H1 (cell line): Measurements from ENCODE around the gene VWA2. TPM values are rescaled to one million over a fixed set of nuclear protein-coding genes. Genes with fewer than 3 reads are reported as not detected.

Experiments
- CTCF ChIA-PET: fragments of 300-600 bp; sonication (Branson Sonifier 250); formaldehyde crosslinking; loops from one replicate; lab custom pipeline; 2021; ENCODE audit not compliant: partially characterized antibody; lab: Charles Lee
- POLR2A ChIA-PET: fragments of 300-600 bp; sonication (Branson Sonifier 250); formaldehyde crosslinking; loops from one replicate; lab custom pipeline; 2021; ENCODE audit warnings: inconsistent platforms; ENCODE audit not compliant: partially characterized antibody; lab: Charles Lee
- DNase-seq, 2 experiments: peaks; one replicate each; pipeline versions ENCODE4 v3.0.0 to v3.0.0-alpha.2; 2010 to 2022; ENCODE audit warnings: low spot score in 2 of 2, low read depth in 1 of 2, mixed read lengths in 1 of 2
- FAIRE-seq: peaks from 2 replicates; lab custom pipeline; 2011; peaks lifted over from hg19 to GRCh38; lab: Jason Lieb, UNC
- H2AFZ ChIP-seq: 2 replicates; pipeline ENCODE4 v1.8.1; 2012; ENCODE audit warnings: low read length, inconsistent platforms
- H2AK5ac ChIP-seq: 2 replicates; pipeline ENCODE4 v1.6.1; 2013; ENCODE audit warnings: low read depth, low read length
- H2BK120ac ChIP-seq: replicated peaks from 2 replicates; pipeline ENCODE3; 2013; ENCODE audit warnings: low read depth, low read length, inconsistent platforms
- H2BK12ac ChIP-seq: 2 replicates; pipeline ENCODE4 v1.6.1; 2013; ENCODE audit warnings: low read depth, low read length
- H2BK15ac ChIP-seq: 2 replicates; pipeline ENCODE4 v1.6.1; 2013; ENCODE audit warnings: low read length
- H2BK20ac ChIP-seq: 2 replicates; pipeline ENCODE4 v1.6.1; 2013; ENCODE audit warnings: low read length
- H2BK5ac ChIP-seq: 2 replicates; pipeline ENCODE4 v1.6.1; 2013; ENCODE audit warnings: low read depth, low read length
- H3K14ac ChIP-seq: 2 replicates; pipeline ENCODE4 v1.6.1; 2013; ENCODE audit warnings: inconsistent platforms; ENCODE audit not compliant: insufficient read length
- H3K18ac ChIP-seq: 2 replicates; pipeline ENCODE4 v1.6.1; 2013; ENCODE audit warnings: low read length; ENCODE audit errors: extremely low read depth
- H3K23ac ChIP-seq: 2 replicates; pipeline ENCODE4 v1.6.1; 2013; ENCODE audit warnings: inconsistent platforms; ENCODE audit not compliant: insufficient read length
- H3K23me2 ChIP-seq: 2 replicates; pipeline ENCODE4 v1.6.1; 2013; ENCODE audit warnings: low read depth, low read length
- H3K27ac ChIP-seq: 2 replicates; pipeline ENCODE4 v1.6.1; 2011; ENCODE audit warnings: low read depth, low read length, inconsistent platforms
- H3K27me3 ChIP-seq, 4 experiments: replicated peaks in 1 of 4; 1 replicate in 1 of 4; 2 replicates in 3 of 4; pipeline versions ENCODE4 v1.6.1 to v1.8.1; 2011 to 2013; ENCODE audit warnings: low read length in 3 of 4, mild to moderate bottlenecking in 3 of 4, inconsistent platforms in 2 of 4, mixed read lengths in 2 of 4, moderate library complexity in 1 of 4; ENCODE audit not compliant: control insufficient read depth in 3 of 4, insufficient read depth in 3 of 4; ENCODE audit errors: extremely low read depth in 1 of 4
- H3K36me3 ChIP-seq, 4 experiments: 2 replicates each; pipeline versions ENCODE4 v1.6.1 to v1.8.1; 2011 to 2013; ENCODE audit warnings: mild to moderate bottlenecking in 4 of 4, low read length in 3 of 4, moderate library complexity in 2 of 4, control low read depth in 1 of 4, inconsistent platforms in 1 of 4; ENCODE audit not compliant: insufficient read depth in 4 of 4, control insufficient read depth in 2 of 4
- H3K4ac ChIP-seq: replicated peaks from 2 replicates; pipeline ENCODE3; 2013; ENCODE audit warnings: low read length, low read depth, mixed read lengths, inconsistent platforms; ENCODE audit not compliant: insufficient read length
- H3K4me1 ChIP-seq, 4 experiments: replicated peaks in 1 of 4; 1 replicate in 1 of 4; 2 replicates in 3 of 4; pipeline versions ENCODE4 v1.6.1 to v1.8.1; 2011 to 2013; ENCODE audit warnings: low read length in 3 of 4, inconsistent platforms in 2 of 4, mixed read lengths in 1 of 4; ENCODE audit not compliant: insufficient read depth in 4 of 4, control insufficient read depth in 3 of 4
- H3K4me2 ChIP-seq, 2 experiments: 2 replicates each; pipeline versions ENCODE4 v1.6.1 to v1.8.1; 2011 to 2013; ENCODE audit warnings: low read depth in 2 of 2, low read length in 2 of 2, control low read depth in 1 of 2, inconsistent platforms in 1 of 2, mild to moderate bottlenecking in 1 of 2; ENCODE audit not compliant: insufficient read depth in 1 of 2
- H3K4me3 ChIP-seq, 4 experiments: fragments of 200-600, 300-600 bp in 1 of 4; sonication (generic), shearing (Covaris generic), sonication (Bioruptor Twin) in 1 of 4; 2 replicates each; pipeline versions ENCODE4 v1.5.1 to v1.8.1; 2011 to 2016; ENCODE audit warnings: low read length in 4 of 4, low read depth in 3 of 4, control low read depth in 2 of 4, inconsistent platforms in 2 of 4, mild to moderate bottlenecking in 2 of 4, mixed read lengths in 1 of 4, moderate library complexity in 1 of 4; ENCODE audit not compliant: insufficient read depth in 2 of 4; ENCODE audit errors: extremely low read depth in 1 of 4
- H3K56ac ChIP-seq: replicated peaks from 2 replicates; pipeline ENCODE3; 2013; ENCODE audit warnings: low read depth, mild to moderate bottlenecking, mixed read lengths, low read length, inconsistent platforms; ENCODE audit not compliant: insufficient read length
- H3K79me1 ChIP-seq: 2 replicates; pipeline ENCODE4 v1.6.1; 2013; ENCODE audit warnings: low read depth, low read length, control low read depth
- H3K79me2 ChIP-seq, 2 experiments: 2 replicates each; pipeline versions ENCODE4 v1.6.1 to v1.8.1; 2012 to 2013; ENCODE audit warnings: low read length in 2 of 2, mild to moderate bottlenecking in 2 of 2, inconsistent platforms in 1 of 2; ENCODE audit not compliant: insufficient read depth in 2 of 2, control insufficient read depth in 1 of 2
- H3K9ac ChIP-seq, 4 experiments: replicated peaks in 1 of 4; 1 replicate in 1 of 4; 2 replicates in 3 of 4; pipeline versions ENCODE4 v1.6.1 to v1.8.1; 2011 to 2013; ENCODE audit warnings: low read depth in 3 of 4, low read length in 3 of 4, control low read depth in 2 of 4, mild to moderate bottlenecking in 2 of 4, moderate library complexity in 2 of 4, inconsistent platforms in 1 of 4; ENCODE audit errors: extremely low read depth in 1 of 4
- H3K9me3 ChIP-seq, 2 experiments: 2 replicates each; pipeline versions ENCODE4 v1.6.1 to v1.8.1; 2012 to 2013; ENCODE audit warnings: mild to moderate bottlenecking in 2 of 2, moderate library complexity in 2 of 2, control low read depth in 1 of 2, inconsistent platforms in 1 of 2, low read depth in 1 of 2, low read length in 1 of 2, mixed read lengths in 1 of 2; ENCODE audit not compliant: insufficient read depth in 2 of 2
- H4K20me1 ChIP-seq, 2 experiments: replicated peaks in 1 of 2; 2 replicates each; pipeline versions ENCODE3 to v1.8.1; 2011 to 2013; ENCODE audit warnings: inconsistent platforms in 2 of 2, low read length in 2 of 2, mild to moderate bottlenecking in 1 of 2; ENCODE audit not compliant: insufficient read depth in 2 of 2, control insufficient read depth in 1 of 2
- H4K5ac ChIP-seq: 2 replicates; pipeline ENCODE4 v1.6.1; 2013; ENCODE audit warnings: low read length, low read depth, mixed read lengths, inconsistent platforms; ENCODE audit not compliant: insufficient read length
- H4K8ac ChIP-seq: 2 replicates; pipeline ENCODE4 v1.8.0; 2013; ENCODE audit warnings: mild to moderate bottlenecking, moderate library complexity, low read length, inconsistent platforms; ENCODE audit not compliant: insufficient read depth; ENCODE audit errors: extremely low read depth
- H4K91ac ChIP-seq: replicated peaks from 2 replicates; pipeline ENCODE3; 2013; ENCODE audit warnings: low read length, mixed read lengths, inconsistent platforms; ENCODE audit not compliant: insufficient read length
- BACH1 ChIP-seq: IDR thresholded peaks from 2 replicates; pipeline ENCODE4 v1.6.1; 2012; ENCODE audit warnings: low read length, improper control_type of control experiment
- WGBS, 2 experiments: shearing (Covaris generic) in 1 of 2; methylation state at CpG; one replicate each; pipeline versions ENCODE4 v1.1.6 to v1.1.7; 2013 to 2015; ENCODE audit warnings: low lambda C conversion rate in 2 of 2, mixed read lengths in 2 of 2, inconsistent platforms in 1 of 2, low coverage in 1 of 2, missing lambda C conversion rate in 1 of 2; ENCODE audit not compliant: insufficient replicate concordance in 2 of 2, insufficient coverage in 1 of 2, insufficient read length in 1 of 2; ENCODE audit errors: extremely low coverage in 1 of 2, missing lambda C conversion rate in 1 of 2; 5-methylcytosine and 5-hydroxymethylcytosine counted together
- polyA plus RNA-seq, 7 experiments: library from polyadenylated mRNA; depleted of rRNA in 3 of 7; stranded (reverse) in 5 of 7; unstranded in 2 of 7; fragments of >200 nt in 5 of 7; fragments of 200-250 nt in 2 of 7; gene quantifications; 1 replicate in 5 of 7; 2 replicates in 1 of 7; 4 replicates in 1 of 7; pipeline versions ENCODE4 v1.2.1 to v1.2.3, GENCODE V29; 2011 to 2013; ENCODE audit warnings: missing spikeins in 2 of 7, mixed read lengths in 2 of 7
- total RNA-seq: library from RNA; stranded (reverse); fragmentation: NEBNext Ultra II Directional; extraction: Animal tissue kit (Norgen Biotek cat#: 25700); gene quantifications from 2 replicates; pipeline ENCODE4 v1.2.1, GENCODE V29; 2021

VWA2 gene
- total and polyA plus RNA-seq, 2 of the 8 experiments (the other 6 are each of a cell fraction or from before 2014, with no cell fraction given) = 2.8 to 2.9 TPM

GRCh38 chr10:114329634-114330365 is 90.7 kb downstream of the VWA2 start:
- Histone ChIP-seq H4K5ac (no peak overlapping the region), H2BK12ac (no peak overlapping the region), H3K79me1 (no peaks in the 10 kb centered on the region), H3K27ac (no peak overlapping the region), H2BK15ac (no peak overlapping the region), H3K56ac (no peak overlapping the region), H3K4me1 (no peaks in the 10 kb centered on the region; a peak in 1 of 7 replicates), H3K9ac (no peak overlapping the region), H3K23me2 (no peaks in the 10 kb centered on the region), H2BK120ac (no peak overlapping the region), H3K18ac (no peak overlapping the region), H3K23ac (no peak overlapping the region), H2AFZ (no peak overlapping the region), H4K91ac (peak overlapping the region; percentile 37), H3K4me3 (no peak overlapping the region), H3K36me3 (no peaks in the 10 kb centered on the region), H3K79me2 (no peaks in the 10 kb centered on the region), H2BK5ac (0 out of 2 replicates have a peak overlapping the region, but pooled peaks have one; percentile 44), H3K27me3 (no peaks in the 10 kb centered on the region), H2BK20ac (no peak overlapping the region), H4K20me1 (no peaks in the 10 kb centered on the region), H2AK5ac (peak overlapping the region; percentile 40; the same call in 1 of the 2 replicates), H3K4me2 (no peak overlapping the region), H3K14ac (no peak overlapping the region), H3K9me3 (no peaks in the 10 kb centered on the region), H4K8ac (no peak overlapping the region), H3K4ac (no peak overlapping the region)
- FAIRE-seq (no peak), DNase-seq (no peak)
- POLR2A ChIA-PET = no interaction called here
- CTCF ChIA-PET = interaction anchor here (0.6 to 2.7 kb wide), 5 partner anchors 16 to 129 kb away, joined by 3 to 10 read pairs (median 3); no protein-coding TSS in a partner anchor
- 76% methylated on average over 10 of the region's 10 CpGs; no CpG with 5 or more reads in 1 of the 2 experiments for WGBS, 2 experiments
- TF ChIP-seq BACH1 = no peak
